ENCODE measurements around the gene DAD1. TPM values are rescaled to one million over a fixed set of nuclear protein-coding genes. Genes with fewer than 3 reads are reported as not detected.

The DAD1 gene
- total and polyA plus RNA-seq, 2 of the 8 experiments (the other 6 are each of a cell fraction or from before 2014, with no cell fraction given), result 131 to 440 TPM

- Histone ChIP-seq H2BK120ac (replicated peaks; ENCODE audit: low read depth, low read length) (no peak overlapping the region), H4K5ac (ENCODE audit: insufficient read length, low read depth, low read length) (peak overlapping the region; percentile 79), H3K14ac (ENCODE audit: insufficient read length) (no peak overlapping the region), H3K79me1 (ENCODE audit: low read depth, low read length) (no peaks in the 10 kb centered on the region), H2BK5ac (ENCODE audit: low read depth, low read length) (0 out of 2 replicates have a peak overlapping the region, but pooled peaks have one; percentile 46), H3K18ac (ENCODE audit: extremely low read depth, low read length) (no peak overlapping the region), H3K4me1 (replicated peaks in 1 of 4; ENCODE audit: control insufficient read depth in 3 of 4, insufficient read depth in 4 of 4, low read length in 3 of 4) (peaks cover 0 to 5% (median 1%) of the 10 kb centered on the region in 4 experiments; a peak in 3 of 7 replicates), H3K9ac (replicated peaks in 1 of 4; ENCODE audit: extremely low read depth in 1 of 4, low read depth in 3 of 4, low read length in 3 of 4) (peak overlapping the region in 2 of 4 experiments; percentile 13 to 26; a peak in 2 of 7 replicates), H3K23me2 (ENCODE audit: low read depth, low read length) (no peaks in the 10 kb centered on the region), H3K4me3 (ENCODE audit: extremely low read depth in 1 of 4, insufficient read depth in 2 of 4, low read depth in 3 of 4, low read length in 4 of 4) (peak overlapping the region in 1 of 4 experiments; percentile 26; a peak in 1 of 8 replicates), H3K56ac (replicated peaks; ENCODE audit: insufficient read length, low read depth, low read length) (no peak overlapping the region), H2BK20ac (ENCODE audit: low read length) (no peak overlapping the region), H3K27ac (ENCODE audit: low read depth, low read length) (peak overlapping the region; percentile 66), H2AK5ac (ENCODE audit: low read depth, low read length) (no peak overlapping the region), H2BK12ac (ENCODE audit: low read depth, low read length) (no peak overlapping the region; the same call in 1 of the 2 replicates), H3K27me3 (replicated peaks in 1 of 4; ENCODE audit: control insufficient read depth in 3 of 4, extremely low read depth in 1 of 4, insufficient read depth in 3 of 4, low read length in 3 of 4) (no peaks in the 10 kb centered on the region), H3K79me2 (ENCODE audit: control insufficient read depth in 1 of 2, insufficient read depth in 2 of 2, low read length in 2 of 2) (peaks cover 0 to 14% of the 10 kb centered on the region in 2 experiments; a peak in 1 of 4 replicates), H3K4ac (replicated peaks; ENCODE audit: insufficient read length, low read depth, low read length) (no peak overlapping the region), H2AFZ (ENCODE audit: low read length) (peak overlapping the region; percentile 47; the same call in 1 of the 2 replicates), H4K20me1 (replicated peaks in 1 of 2; ENCODE audit: control insufficient read depth in 1 of 2, insufficient read depth in 2 of 2, low read length in 2 of 2) (no peaks in the 10 kb centered on the region), H3K36me3 (ENCODE audit: control insufficient read depth in 2 of 4, insufficient read depth in 4 of 4, low read length in 3 of 4) (peaks cover 9 to 35% (median 18%) of the 10 kb centered on the region in 4 experiments; a peak in 7 of 8 replicates), H4K8ac (ENCODE audit: extremely low read depth, insufficient read depth, low read length) (no peak overlapping the region), H3K9me3 (ENCODE audit: insufficient read depth in 2 of 2, low read depth in 1 of 2, low read length in 1 of 2) (no peaks in the 10 kb centered on the region), H2BK15ac (ENCODE audit: low read length) (no peak overlapping the region), H3K4me2 (ENCODE audit: insufficient read depth in 1 of 2, low read depth in 2 of 2, low read length in 2 of 2) (peak overlapping the region in 1 of 2 experiments; percentile 58; a peak in 2 of 4 replicates), H3K23ac (ENCODE audit: insufficient read length) (no peak overlapping the region), H4K91ac (replicated peaks; ENCODE audit: insufficient read length, low read length) (no peak overlapping the region)
- WGBS, 2 experiments (ENCODE audit: extremely low coverage in 1 of 2, insufficient coverage in 1 of 2, insufficient read length in 1 of 2, insufficient replicate concordance in 2 of 2, low coverage in 1 of 2, low lambda C conversion rate in 2 of 2, missing lambda C conversion rate in 1 of 2), result 26% methylated on average over 8 of the region's 8 CpGs; no CpG with 5 or more reads in 1 of the 2 experiments
- FAIRE-seq (peak; percentile 99), DNase-seq (ENCODE audit: low read depth in 1 of 2, low spot score in 2 of 2) (peak; percentile 78 to 79)
- ChIA-PET POLR2A (ENCODE audit: partially characterized antibody) (interaction anchor here (0.6 to 2.3 kb wide), 14 partner anchors 10 to 359 kb away, joined by 3 to 13 read pairs (median 4); partner anchors contain the start of genes DAD1 and OXA1L), CTCF (ENCODE audit: partially characterized antibody) (interaction anchor here (0.6 to 5.8 kb wide), 103 partner anchors 8 to 991 kb away, joined by 3 to 78 read pairs (median 5); partner anchors contain the start of genes ABHD4, DAD1, MMP14 and OR6J1)
- TF ChIP-seq RAD21 (IDR thresholded peaks at IDR 0.05 in 1 of 2, conservative IDR thresholded peaks at IDR 0.05 in 1 of 2; ENCODE audit: low read depth in 2 of 2, low read length in 2 of 2), result peak; percentile 83 to 89
- no peak for TF ChIP-seq BACH1 (IDR thresholded peaks at IDR 0.05; ENCODE audit: low read length)
- no peak for TF ChIP-seq TBP (IDR thresholded peaks at IDR 0.05; ENCODE audit: low read depth, low read length)
- no peak for TF ChIP-seq NANOG (IDR thresholded peaks at IDR 0.05; ENCODE audit: insufficient read depth, low read depth, low read length, poor library complexity, severe bottlenecking)
- no peak for TF ChIP-seq SRF (IDR thresholded peaks at IDR 0.05; ENCODE audit: low read depth, low read length)
- peak; percentile 46 for TF ChIP-seq SP1 (IDR thresholded peaks at IDR 0.05; ENCODE audit: low read depth, low read length)
- no peak for TF ChIP-seq MAX (IDR thresholded peaks at IDR 0.05)
- TF ChIP-seq SUZ12 (IDR thresholded peaks at IDR 0.05; ENCODE audit: low read length), result no peak
- TF ChIP-seq FOSL1 (IDR thresholded peaks at IDR 0.05; ENCODE audit: insufficient read depth, low read depth, low read length), result no peak
- no peak for TF ChIP-seq NRF1 (IDR thresholded peaks at IDR 0.05; ENCODE audit: low read depth, low read length)
- no peak for TF ChIP-seq SIX5 (IDR thresholded peaks at IDR 0.05; ENCODE audit: low read depth, low read length)
Observed at GRCh38 chr14:22570132-22570949, 18.7 kb downstream of the DAD1 start.
